ENCODE results near the gene CTTNBP2NL.

The CTTNBP2NL gene

GRCh38 chr1:112402682-112403643 lies 6.9 kb downstream of the CTTNBP2NL start:
- no peak for TF ChIP-seq CTCF (IDR thresholded peaks at IDR 0.05; ENCODE audit: borderline replicate concordance, insufficient read depth, low read depth, low read length)
- H3K4me3 ChIP-seq (ENCODE audit: low read depth, low read length) = no peak overlapping the region

GRCh38 chr1:112406771-112407170 lies 10.8 kb downstream of the CTTNBP2NL start:
- H3K4me3 ChIP-seq (ENCODE audit: low read depth, low read length) = no peak overlapping the region
- no peak for TF ChIP-seq CTCF (IDR thresholded peaks at IDR 0.05; ENCODE audit: borderline replicate concordance, insufficient read depth, low read depth, low read length)

GRCh38 chr1:112409414-112409813 lies 13.4 kb downstream of the CTTNBP2NL start:
- no peak for TF ChIP-seq CTCF (IDR thresholded peaks at IDR 0.05; ENCODE audit: borderline replicate concordance, insufficient read depth, low read depth, low read length)
- H3K4me3 ChIP-seq (ENCODE audit: low read depth, low read length) = no peak overlapping the region

- no peak for TF ChIP-seq CTCF (IDR thresholded peaks at IDR 0.05; ENCODE audit: borderline replicate concordance, insufficient read depth, low read depth, low read length)
- no peak overlapping the region for H3K4me3 ChIP-seq (ENCODE audit: low read depth, low read length)
These were observed 14.7 kb downstream of the CTTNBP2NL start for GRCh38 chr1:112410673-112411072.

- no peak for TF ChIP-seq CTCF (IDR thresholded peaks at IDR 0.05; ENCODE audit: borderline replicate concordance, insufficient read depth, low read depth, low read length)
- H3K4me3 ChIP-seq (ENCODE audit: low read depth, low read length) = no peak overlapping the region
These were observed 21.3 kb downstream of the CTTNBP2NL start for GRCh38 chr1:112417271-112417670.

- no peak overlapping the region for H3K4me3 ChIP-seq (ENCODE audit: low read depth, low read length)
- no peak for TF ChIP-seq CTCF (IDR thresholded peaks at IDR 0.05; ENCODE audit: borderline replicate concordance, insufficient read depth, low read depth, low read length)
These were observed 22.3 kb downstream of the CTTNBP2NL start for GRCh38 chr1:112418099-112418892.
